ENCODE measurements around the gene GORASP2. TPM values are rescaled to one million over a fixed set of nuclear protein-coding genes. Genes with fewer than 3 reads are reported as not detected.

Gene GORASP2
- total RNA-seq, 1 donor from 2014 or later = 126 TPM

GRCh38 chr2:170924969-170925368 is 4.1 kb upstream of the GORASP2 start:
- no peak for TF ChIP-seq CTCF (IDR thresholded peaks at IDR 0.05)
- Mint-ChIP-seq H3K9me3 (ENCODE audit: low read depth) (no peaks in the 10 kb centered on the region), H3K4me1 (ENCODE audit: low read depth) (peaks cover 9% of the 10 kb centered on the region), H3K4me3 (ENCODE audit: unreplicated experiment) (no peak overlapping the region), H3K27ac (ENCODE audit: unreplicated experiment) (no peak overlapping the region), H3K27me3 (ENCODE audit: low read depth) (no peaks in the 10 kb centered on the region), H3K36me3 (ENCODE audit: low read depth) (peaks cover 3% of the 10 kb centered on the region)
- no peak for DNase-seq (ENCODE audit: low spot score)

- Mint-ChIP-seq H3K36me3 (ENCODE audit: low read depth) (peaks cover 3% of the 10 kb centered on the region), H3K27ac (ENCODE audit: unreplicated experiment) (no peak overlapping the region), H3K9me3 (ENCODE audit: low read depth) (no peaks in the 10 kb centered on the region), H3K27me3 (ENCODE audit: low read depth) (no peaks in the 10 kb centered on the region), H3K4me1 (ENCODE audit: low read depth) (peaks cover 18% of the 10 kb centered on the region), H3K4me3 (ENCODE audit: unreplicated experiment) (no peak overlapping the region)
- no peak for DNase-seq (ENCODE audit: low spot score)
- TF ChIP-seq CTCF (IDR thresholded peaks at IDR 0.05) = no peak
These were observed 3.1 kb upstream of the GORASP2 start for GRCh38 chr2:170925923-170926322.

- Mint-ChIP-seq H3K9me3 (ENCODE audit: low read depth) (no peaks in the 10 kb centered on the region), H3K27ac (ENCODE audit: unreplicated experiment) (no peak overlapping the region), H3K27me3 (ENCODE audit: low read depth) (no peaks in the 10 kb centered on the region), H3K36me3 (ENCODE audit: low read depth) (peaks cover 3% of the 10 kb centered on the region), H3K4me3 (ENCODE audit: unreplicated experiment) (no peak overlapping the region), H3K4me1 (ENCODE audit: low read depth) (peaks cover 26% of the 10 kb centered on the region)
- TF ChIP-seq CTCF (IDR thresholded peaks at IDR 0.05) = no peak
- no peak for DNase-seq (ENCODE audit: low spot score)
These were observed 2.2 kb upstream of the GORASP2 start for GRCh38 chr2:170926743-170927297.

- H3K4me3 Mint-ChIP-seq (ENCODE audit: unreplicated experiment) = peak overlapping the region; percentile 97
- H3K36me3 Mint-ChIP-seq (ENCODE audit: low read depth) = peaks cover 3% of the 10 kb centered on the region
- TF ChIP-seq CTCF (IDR thresholded peaks at IDR 0.05) = no peak
- no peak for DNase-seq (ENCODE audit: low spot score)
- H3K9me3 Mint-ChIP-seq (ENCODE audit: low read depth) = no peaks in the 10 kb centered on the region
- H3K27me3 Mint-ChIP-seq (ENCODE audit: low read depth) = no peaks in the 10 kb centered on the region
- peaks cover 37% of the 10 kb centered on the region for H3K4me1 Mint-ChIP-seq (ENCODE audit: low read depth)
- peak overlapping the region; percentile 96 for H3K27ac Mint-ChIP-seq (ENCODE audit: unreplicated experiment)
These were observed 823 bp upstream of the GORASP2 start for GRCh38 chr2:170928036-170928823.

- no peak for DNase-seq (ENCODE audit: low spot score)
- no peak for TF ChIP-seq CTCF (IDR thresholded peaks at IDR 0.05)
These were observed 615 bp downstream of the GORASP2 start for GRCh38 chr2:170929686-170930050.

More at GRCh38 chr2:170929686-170930050, 615 bp downstream of the GORASP2 start:
- no peaks in the 10 kb centered on the region for H3K27me3 Mint-ChIP-seq (ENCODE audit: low read depth)
- H3K4me1 Mint-ChIP-seq (ENCODE audit: low read depth) = peaks cover 47% of the 10 kb centered on the region
- H3K36me3 Mint-ChIP-seq (ENCODE audit: low read depth) = peaks cover 3% of the 10 kb centered on the region
- no peaks in the 10 kb centered on the region for H3K9me3 Mint-ChIP-seq (ENCODE audit: low read depth)
- H3K27ac Mint-ChIP-seq (ENCODE audit: unreplicated experiment) = peak overlapping the region; percentile 97
- H3K4me3 Mint-ChIP-seq (ENCODE audit: unreplicated experiment) = peak overlapping the region; percentile 97
